HG03097 (cell line): ENCODE data around the gene DCLRE1B.
"Not testable (repeated sequence)": the region's sequence is repeated elsewhere in the genome, so short reads cannot be mapped to it uniquely, and the experiment has no call there.

Source experiments
- ATAC-seq: cut with Tn5 transposase; IDR thresholded peaks from one replicate; pipeline ENCODE4 v1.9.1; 2021; ENCODE audit not compliant: unreplicated experiment, low FRiP score

Gene DCLRE1B

DNA sequence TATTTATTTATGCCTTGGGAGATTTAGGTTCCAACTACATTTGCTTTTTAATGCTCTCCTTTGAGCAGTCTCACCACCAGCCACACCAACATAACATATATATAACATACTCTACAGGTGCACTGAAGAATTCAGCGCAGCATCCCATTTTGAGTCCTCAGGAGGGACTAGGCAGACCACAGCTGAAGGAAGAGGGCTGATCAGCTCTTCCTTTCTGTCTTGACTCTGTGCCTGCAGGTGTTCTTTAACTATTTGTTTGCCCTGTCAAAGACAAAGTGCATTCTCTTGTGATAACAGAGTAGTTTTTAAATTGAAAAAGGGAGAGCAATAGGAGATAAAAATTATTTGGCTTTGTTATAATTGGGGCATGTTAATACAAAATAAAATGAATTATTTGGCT lies 41.0 kb downstream of the DCLRE1B start:
- ATAC-seq = no peak

DNA sequence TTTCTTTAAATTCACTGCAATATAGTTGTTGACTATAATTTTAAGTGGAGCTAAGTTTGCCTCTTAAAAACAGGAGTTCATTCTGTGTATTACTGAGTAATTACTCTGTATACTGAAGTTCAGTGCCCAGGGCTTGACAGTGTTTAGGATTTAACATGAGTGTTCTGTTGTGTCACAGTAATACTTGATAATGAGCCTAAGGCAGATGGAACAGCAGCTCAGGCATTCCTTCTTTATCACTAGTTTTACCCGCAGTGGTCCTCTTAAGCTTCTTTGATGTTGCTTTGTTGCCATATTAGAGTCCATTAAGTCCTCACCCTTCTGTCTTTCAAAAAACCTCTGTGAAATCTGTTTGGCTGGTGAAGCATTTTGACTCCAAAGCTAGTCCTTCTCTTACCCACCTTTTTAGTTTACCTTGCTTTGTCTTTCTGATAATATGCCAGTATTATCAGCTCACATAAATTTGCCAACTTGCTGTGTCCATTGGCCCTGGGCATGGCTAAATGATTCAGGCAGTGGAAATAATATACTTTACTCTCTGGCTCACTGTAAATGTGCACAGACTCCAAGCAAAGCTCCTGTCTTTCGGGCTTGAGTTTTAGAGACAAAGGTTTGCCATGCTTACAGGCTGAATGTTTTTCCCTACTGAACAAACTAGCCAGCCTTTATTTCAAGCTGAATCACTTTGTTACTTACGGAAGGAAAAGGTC lies 41.7 kb downstream of the DCLRE1B start:
- ATAC-seq = no peak

DNA sequence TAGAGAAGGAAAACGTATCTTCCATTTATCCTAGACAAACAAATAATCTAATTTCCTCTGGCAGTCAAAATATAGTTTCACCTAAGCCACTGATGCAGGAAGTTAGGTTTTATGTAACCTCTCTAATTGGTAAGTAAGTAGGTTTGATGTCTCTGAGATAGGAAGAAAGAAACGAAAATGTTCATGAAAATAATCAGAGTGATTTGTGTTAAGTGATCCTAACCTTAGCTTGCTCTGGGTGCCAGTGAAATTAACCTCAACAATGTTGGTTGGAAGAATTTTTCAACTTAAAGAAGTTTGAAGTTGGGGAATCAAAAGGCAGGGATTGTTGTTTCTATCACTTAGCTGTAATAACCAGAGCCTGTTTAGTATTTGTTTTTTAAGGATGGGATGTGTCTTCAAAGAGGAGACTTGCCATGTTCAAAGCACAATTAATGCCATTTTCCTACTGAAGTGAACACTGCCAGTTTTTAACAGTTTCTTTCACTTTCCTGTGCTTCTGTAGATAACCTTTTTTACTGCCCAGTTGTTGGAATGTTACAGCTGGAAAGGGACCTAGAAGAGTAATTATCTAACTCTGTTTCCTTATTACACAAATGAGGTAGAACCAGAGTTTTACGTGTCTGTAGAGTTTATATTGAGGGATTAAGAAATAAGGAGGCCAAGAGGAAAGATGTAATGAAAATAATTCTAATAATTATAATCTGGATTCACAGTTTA lies 42.4 kb downstream of the DCLRE1B start:
- no peak for ATAC-seq

DNA sequence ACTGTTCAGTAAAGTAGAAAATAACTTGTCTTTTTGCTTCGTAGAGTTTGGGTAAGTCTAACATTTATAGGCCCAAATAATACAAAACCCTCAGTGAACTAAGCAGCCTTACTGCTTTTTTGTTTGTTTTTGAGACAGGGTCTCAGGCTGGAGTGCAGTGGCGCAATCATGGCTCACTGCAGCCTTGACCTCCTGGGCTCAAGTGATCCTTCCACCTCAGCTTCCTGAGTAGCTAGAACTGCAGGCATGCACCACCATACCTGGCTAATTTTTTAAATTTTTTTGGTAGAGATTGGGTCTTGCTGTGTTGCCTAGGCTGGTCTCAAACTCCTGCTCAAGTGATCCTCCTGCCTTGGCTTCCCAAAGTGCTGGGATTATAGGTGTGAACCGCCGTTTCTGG lies 43.0 kb downstream of the DCLRE1B start:
- not testable (repeated sequence) for ATAC-seq

DNA sequence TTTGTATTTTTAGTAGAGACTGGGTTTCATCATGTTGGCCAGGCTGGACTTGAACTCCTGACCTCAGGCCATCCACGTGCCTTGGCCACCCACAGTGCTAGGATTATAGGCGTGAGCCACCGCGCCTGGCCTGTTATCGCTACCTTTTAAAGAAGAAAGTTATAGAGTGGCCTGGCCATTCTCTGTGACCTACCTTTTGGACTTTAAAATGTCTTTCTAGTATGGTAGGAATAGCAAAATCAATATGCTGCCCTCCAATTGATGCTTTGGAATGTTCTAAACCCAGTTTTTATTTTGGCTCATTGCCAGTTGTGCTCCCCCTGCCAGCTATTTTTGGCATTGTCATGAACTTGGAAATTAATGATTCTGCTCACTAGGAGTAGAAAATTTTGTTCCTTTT lies 43.9 kb downstream of the DCLRE1B start:
- no peak for ATAC-seq

DNA sequence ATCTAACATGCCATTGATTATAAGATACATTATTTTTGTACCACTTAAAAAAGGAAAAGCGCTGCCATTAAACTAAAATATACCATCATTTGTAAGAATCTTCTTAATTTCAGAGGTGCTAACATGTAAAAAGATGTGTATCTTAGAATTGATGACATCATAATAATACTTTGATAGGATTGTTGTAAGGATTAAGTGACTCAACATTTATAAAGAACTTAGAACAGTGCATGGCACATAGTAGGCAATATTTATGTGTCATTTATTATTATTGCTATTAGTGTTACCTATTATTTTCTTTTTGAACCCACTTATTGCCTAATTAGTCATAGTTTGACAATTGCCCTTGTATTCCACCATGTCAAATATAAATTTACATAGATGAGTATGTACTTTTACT lies 45.8 kb downstream of the DCLRE1B start:
- no peak for ATAC-seq

DNA sequence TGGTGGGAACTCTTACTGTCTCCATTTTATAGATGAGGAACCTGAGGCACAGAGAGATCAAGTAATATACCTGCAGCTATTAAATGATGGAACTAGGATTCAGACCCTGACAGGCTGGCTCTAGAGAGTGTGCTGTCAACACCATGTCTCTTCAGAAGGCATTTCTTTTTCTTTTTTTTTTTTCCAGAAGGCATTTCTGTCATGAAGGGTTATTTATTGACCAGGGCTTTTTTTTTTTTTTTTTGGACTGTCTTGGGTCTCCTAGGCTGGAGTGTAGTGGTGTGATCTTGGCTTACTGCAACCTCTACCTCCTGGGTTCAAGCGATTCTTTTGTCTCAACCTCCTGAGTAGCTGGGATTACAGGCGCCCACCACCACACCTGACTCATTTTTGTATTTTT lies 46.6 kb downstream of the DCLRE1B start:
- no peak for ATAC-seq

DNA sequence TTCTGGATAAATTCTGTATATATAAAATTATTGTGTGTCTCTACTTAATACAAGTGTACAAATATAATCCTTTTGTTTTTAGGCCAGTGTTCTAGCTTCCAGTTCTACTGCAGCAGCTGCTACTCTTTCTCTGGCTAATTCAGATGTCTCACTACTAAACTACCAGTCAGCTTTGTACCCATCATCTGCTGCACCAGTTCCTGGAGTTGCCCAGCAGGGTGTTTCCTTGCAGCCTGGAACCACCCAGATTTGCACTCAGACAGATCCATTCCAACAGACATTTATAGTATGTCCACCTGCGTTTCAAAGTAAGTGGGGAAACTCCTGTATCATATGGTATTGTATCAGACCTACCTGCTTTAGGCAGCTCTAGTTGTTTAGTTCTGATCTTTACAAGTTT lies 52.9 kb downstream of the DCLRE1B start:
- ATAC-seq = no peak

DNA sequence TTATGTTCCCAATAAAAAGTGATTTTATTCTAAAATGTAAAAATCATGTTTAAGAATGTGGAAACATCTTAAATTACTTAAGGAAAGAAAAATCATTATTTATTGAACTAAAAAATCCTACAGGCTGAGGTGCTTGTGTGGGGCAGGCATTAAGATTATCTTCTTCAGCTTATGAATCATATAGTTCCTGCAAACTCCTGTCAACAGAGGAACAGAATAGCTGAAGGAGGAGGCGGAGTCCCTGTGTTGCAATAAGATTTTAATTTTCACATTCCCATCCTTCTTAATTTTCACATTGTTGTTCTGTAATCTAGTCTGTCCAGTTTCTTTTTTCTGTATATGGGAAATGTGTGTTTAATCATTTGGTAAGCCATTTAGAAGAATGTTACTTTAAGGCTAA lies 53.6 kb downstream of the DCLRE1B start:
- no peak for ATAC-seq

DNA sequence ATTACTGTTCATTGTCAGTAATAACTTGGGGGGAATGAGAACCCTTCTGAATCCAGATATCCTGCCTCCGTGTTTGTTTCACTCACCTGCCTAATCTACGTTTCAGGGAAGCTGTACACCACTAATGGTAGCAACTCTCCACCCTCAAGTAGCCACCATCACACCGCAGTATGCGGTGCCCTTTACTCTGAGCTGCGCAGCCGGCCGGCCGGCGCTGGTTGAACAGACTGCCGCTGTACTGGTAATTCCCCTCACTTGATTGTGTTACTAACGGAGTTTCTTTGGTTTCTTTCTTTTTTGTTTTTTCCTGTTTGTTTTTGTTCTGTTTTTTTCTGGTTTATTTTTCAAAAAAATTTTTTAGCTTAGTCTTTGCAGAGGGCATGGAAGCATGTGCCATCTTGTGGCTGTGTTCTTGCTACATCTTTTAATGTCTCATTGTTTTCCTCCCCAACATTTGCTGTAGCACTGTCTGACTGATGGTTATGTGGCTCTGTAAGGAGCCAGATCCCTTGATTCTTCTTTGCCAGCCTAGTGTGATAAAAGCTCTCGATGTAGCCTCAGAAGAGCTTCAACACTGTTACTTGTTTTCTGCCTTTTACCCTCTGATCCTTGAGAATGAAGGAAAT lies 58.3 kb downstream of the DCLRE1B start:
- ATAC-seq = no peak
